ENCODE results near the gene PMF1. TPM values are rescaled to one million over a fixed set of nuclear protein-coding genes. Genes with fewer than 3 reads are reported as not detected.

PMF1 gene
- total RNA-seq, 1 donor from 2014 or later: 73.4 TPM

DNA sequence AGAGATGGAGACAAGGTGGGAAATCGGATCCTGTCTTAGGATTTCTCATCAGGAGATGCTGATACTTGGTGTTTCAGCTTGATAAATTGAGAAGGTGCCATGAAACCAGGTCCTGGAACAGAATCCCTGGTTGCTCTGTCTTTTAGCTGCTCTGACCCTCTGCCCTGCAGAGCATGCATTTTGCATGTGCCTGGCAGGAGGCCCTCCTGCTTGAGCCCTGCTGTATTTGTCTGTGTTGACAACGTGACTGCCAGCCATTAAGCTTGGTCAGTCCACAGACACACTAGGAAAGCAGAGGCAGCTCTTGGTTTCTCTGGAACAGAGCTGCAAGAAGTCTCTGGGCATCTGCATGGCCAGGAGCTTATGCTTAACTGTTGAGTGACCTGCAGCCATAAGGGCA lies 16.4 kb upstream of the PMF1 start:
- Mint-ChIP-seq H3K4me1 (peaks cover 16% of the 10 kb centered on the region), H3K27me3 (ENCODE audit: low read depth) (no peaks in the 10 kb centered on the region), H3K36me3 (no peaks in the 10 kb centered on the region), H3K9me3 (no peaks in the 10 kb centered on the region), H3K4me3 (no peak overlapping the region), H3K27ac (no peak overlapping the region)
- DNase-seq (ENCODE audit: low spot score in 2 of 2, unreplicated experiment in 2 of 2): no peak
- TF ChIP-seq, protein P1, sequence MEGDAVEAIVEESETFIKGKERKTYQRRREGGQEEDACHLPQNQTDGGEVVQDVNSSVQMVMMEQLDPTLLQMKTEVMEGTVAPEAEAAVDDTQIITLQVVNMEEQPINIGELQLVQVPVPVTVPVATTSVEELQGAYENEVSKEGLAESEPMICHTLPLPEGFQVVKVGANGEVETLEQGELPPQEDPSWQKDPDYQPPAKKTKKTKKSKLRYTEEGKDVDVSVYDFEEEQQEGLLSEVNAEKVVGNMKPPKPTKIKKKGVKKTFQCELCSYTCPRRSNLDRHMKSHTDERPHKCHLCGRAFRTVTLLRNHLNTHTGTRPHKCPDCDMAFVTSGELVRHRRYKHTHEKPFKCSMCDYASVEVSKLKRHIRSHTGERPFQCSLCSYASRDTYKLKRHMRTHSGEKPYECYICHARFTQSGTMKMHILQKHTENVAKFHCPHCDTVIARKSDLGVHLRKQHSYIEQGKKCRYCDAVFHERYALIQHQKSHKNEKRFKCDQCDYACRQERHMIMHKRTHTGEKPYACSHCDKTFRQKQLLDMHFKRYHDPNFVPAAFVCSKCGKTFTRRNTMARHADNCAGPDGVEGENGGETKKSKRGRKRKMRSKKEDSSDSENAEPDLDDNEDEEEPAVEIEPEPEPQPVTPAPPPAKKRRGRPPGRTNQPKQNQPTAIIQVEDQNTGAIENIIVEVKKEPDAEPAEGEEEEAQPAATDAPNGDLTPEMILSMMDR (IDR thresholded peaks at IDR 0.05; ENCODE audit: unreplicated experiment): no peak

DNA sequence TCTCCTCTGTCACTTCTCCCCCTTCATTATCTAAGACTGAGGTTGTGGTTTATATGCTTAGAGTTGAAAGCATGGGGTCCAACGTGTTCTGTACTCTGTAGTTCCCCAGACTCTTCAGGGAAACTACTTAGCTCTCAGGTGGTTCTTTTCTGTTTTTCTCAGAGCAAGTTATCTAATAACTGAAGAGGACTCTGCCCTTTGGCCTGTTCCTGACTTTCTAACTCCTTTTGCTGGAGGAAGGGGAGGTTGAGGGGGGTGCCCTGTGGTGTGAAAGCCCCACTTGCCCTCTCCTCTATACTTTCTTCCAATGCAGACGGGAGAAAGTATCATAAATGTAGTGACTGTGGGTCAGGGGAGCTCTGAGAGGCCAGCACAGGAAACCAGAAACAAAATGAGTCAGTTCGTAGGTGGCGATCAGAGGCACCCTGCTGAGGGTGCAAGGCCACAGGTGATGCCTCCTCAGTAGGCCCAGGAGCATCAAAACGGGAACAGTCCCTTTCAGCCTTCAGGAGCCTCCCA lies 13.9 kb upstream of the PMF1 start:
- no peaks in the 10 kb centered on the region for H3K9me3 Mint-ChIP-seq
- H3K27me3 Mint-ChIP-seq (ENCODE audit: low read depth): no peaks in the 10 kb centered on the region
- TF ChIP-seq, protein P1 (IDR thresholded peaks at IDR 0.05; ENCODE audit: unreplicated experiment): no peak
- no peak for DNase-seq (ENCODE audit: low spot score in 2 of 2, unreplicated experiment in 2 of 2)
- no peak overlapping the region for H3K4me3 Mint-ChIP-seq
- H3K4me1 Mint-ChIP-seq: peaks cover 9% of the 10 kb centered on the region
- no peaks in the 10 kb centered on the region for H3K36me3 Mint-ChIP-seq
- no peak overlapping the region for H3K27ac Mint-ChIP-seq

DNA sequence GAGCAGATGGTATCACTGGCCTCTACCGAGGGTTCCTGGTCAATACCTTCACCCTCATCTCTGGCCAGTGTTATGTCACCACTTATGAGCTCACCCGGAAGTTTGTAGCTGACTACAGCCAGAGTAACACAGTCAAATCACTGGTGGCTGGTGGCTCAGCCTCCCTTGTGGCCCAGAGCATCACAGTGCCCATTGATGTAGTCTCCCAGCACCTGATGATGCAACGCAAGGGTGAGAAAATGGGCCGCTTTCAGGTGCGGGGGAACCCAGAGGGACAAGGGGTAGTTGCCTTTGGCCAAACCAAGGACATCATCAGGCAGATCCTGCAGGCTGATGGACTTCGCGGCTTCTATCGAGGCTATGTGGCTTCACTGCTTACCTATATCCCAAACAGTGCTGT lies 12.8 kb upstream of the PMF1 start:
- Mint-ChIP-seq H3K27ac (no peak overlapping the region), H3K4me3 (no peak overlapping the region), H3K9me3 (no peaks in the 10 kb centered on the region), H3K36me3 (no peaks in the 10 kb centered on the region), H3K4me1 (no peaks in the 10 kb centered on the region), H3K27me3 (ENCODE audit: low read depth) (no peaks in the 10 kb centered on the region)
- TF ChIP-seq, protein P1 (IDR thresholded peaks at IDR 0.05; ENCODE audit: unreplicated experiment): no peak
- no peak for DNase-seq (ENCODE audit: low spot score in 2 of 2, unreplicated experiment in 2 of 2)

DNA sequence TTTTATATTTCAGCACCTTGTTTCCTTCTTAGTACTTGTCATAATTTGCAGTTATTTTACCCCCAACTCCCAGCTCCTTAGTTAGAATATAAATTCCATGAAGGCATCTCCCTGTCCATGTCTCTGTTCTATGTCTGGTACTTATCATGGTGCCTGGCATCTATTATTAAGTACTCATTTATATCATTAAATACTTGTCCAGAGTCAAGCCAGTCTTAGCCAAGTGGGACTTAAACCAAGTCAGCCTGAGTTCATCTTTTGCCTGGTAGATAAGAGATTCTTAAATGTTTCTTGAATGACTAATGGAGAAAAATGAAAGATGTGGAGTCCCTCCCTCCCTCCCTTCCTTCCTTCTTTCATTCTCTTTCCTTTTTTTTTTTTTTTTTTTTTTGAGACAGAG lies 9.5 kb upstream of the PMF1 start:
- no peak for DNase-seq (ENCODE audit: low spot score in 2 of 2, unreplicated experiment in 2 of 2)
- no peaks in the 10 kb centered on the region for H3K9me3 Mint-ChIP-seq
- H3K36me3 Mint-ChIP-seq: peaks cover 2% of the 10 kb centered on the region

DNA sequence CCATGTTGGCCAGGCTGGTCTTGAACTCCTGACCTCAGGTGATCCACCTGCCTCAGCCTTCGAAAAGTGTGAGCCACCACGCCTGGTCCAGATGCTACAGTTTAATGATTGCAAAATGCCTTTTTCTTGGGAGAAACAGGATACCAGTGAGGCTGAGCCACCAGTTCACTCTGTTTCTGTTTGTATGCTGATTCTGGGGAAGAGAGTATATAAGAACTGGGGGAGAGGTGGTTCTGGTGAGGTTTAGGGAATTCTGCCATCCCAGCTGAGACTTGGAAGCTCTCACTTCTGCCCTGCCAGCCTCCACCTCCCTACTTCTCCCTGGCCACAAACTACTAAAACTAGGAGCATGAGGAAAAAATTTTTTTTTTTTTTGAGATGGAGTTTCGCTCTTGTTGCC lies 8.1 kb upstream of the PMF1 start:
- TF ChIP-seq, protein P1 (IDR thresholded peaks at IDR 0.05; ENCODE audit: unreplicated experiment): no peak
- no peaks in the 10 kb centered on the region for H3K4me1 Mint-ChIP-seq

More for the DNA sequence above, 9.5 kb upstream of the PMF1 start:
- Mint-ChIP-seq H3K4me1 (no peaks in the 10 kb centered on the region), H3K4me3 (no peak overlapping the region), H3K27ac (no peak overlapping the region), H3K27me3 (ENCODE audit: low read depth) (no peaks in the 10 kb centered on the region)
- TF ChIP-seq, protein P1 (IDR thresholded peaks at IDR 0.05; ENCODE audit: unreplicated experiment): no peak

DNA sequence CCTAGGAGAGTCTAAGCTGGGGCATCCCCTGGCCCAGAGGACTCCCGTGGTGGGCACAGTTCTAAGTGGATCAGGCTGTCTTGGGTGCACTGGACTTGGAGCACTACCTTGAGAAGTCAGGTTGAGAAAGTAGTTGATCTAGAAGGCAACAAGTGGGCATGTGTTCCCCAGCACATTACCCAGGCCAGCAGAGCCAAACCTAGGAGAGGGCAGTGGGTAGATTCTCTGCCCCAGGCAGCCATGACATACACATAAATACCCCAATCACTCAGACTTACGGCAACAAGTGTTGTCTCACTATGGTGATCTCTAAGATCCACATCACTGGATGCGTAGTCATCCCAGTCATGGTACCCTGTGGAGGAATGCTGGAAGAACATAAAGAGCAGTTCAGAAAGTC lies 1.6 kb upstream of the PMF1 start:
- Mint-ChIP-seq H3K4me3 (no peak overlapping the region), H3K36me3 (peaks cover 12% of the 10 kb centered on the region), H3K4me1 (peaks cover 12% of the 10 kb centered on the region), H3K27me3 (ENCODE audit: low read depth) (no peaks in the 10 kb centered on the region), H3K9me3 (no peaks in the 10 kb centered on the region), H3K27ac (no peak overlapping the region)
- DNase-seq (ENCODE audit: low spot score in 2 of 2, unreplicated experiment in 2 of 2): no peak
- TF ChIP-seq, protein P1 (IDR thresholded peaks at IDR 0.05; ENCODE audit: unreplicated experiment): no peak

More for the DNA sequence above, 8.1 kb upstream of the PMF1 start:
- Mint-ChIP-seq H3K27me3 (ENCODE audit: low read depth) (no peaks in the 10 kb centered on the region), H3K27ac (no peak overlapping the region), H3K9me3 (no peaks in the 10 kb centered on the region), H3K36me3 (peaks cover 7% of the 10 kb centered on the region), H3K4me3 (no peak overlapping the region)
- no peak for DNase-seq (ENCODE audit: low spot score in 2 of 2, unreplicated experiment in 2 of 2)
